Panc1 (cell line): ENCODE measurements around the gene TMEM115. TPM values are rescaled to one million over a fixed set of nuclear protein-coding genes. Genes with fewer than 3 reads are reported as not detected.

Source experiments
- ATAC-seq: fragments of 200-7000 bp; cut with Tn5 transposase; 2 replicates; pipeline ENCODE4 v1.9.1; 2020; ENCODE audit warnings: mild to moderate bottlenecking, moderate library complexity
- BruUV-seq: library from RNA; stranded (reverse); fragments of 400-500 nt; replicated peaks from 2 replicates; lab custom pipeline; 2021; lab: Mats Ljungman, UMichigan
- CTCF ChIA-PET: fragments of 300-600 bp; sonication (Branson Sonifier 250); formaldehyde crosslinking; loops from one replicate; lab custom pipeline; 2022; ENCODE audit warnings: antibody characterized with exemption; lab: Charles Lee
- POLR2A ChIA-PET: fragments of 300-600 bp; sonication (Branson Sonifier 250); formaldehyde crosslinking; loops from one replicate; lab custom pipeline; 2022; ENCODE audit warnings: antibody characterized with exemption; lab: Charles Lee
- DNase-seq: peaks from one replicate; pipeline ENCODE4 v3.0.0-alpha.2; 2010; ENCODE audit warnings: low read depth, low spot score
- H3K27ac ChIP-seq: 2 replicates; pipeline ENCODE4 v1.5.1; 2011; ENCODE audit warnings: mild to moderate bottlenecking, low read length, inconsistent platforms
- H3K27me3 ChIP-seq: fragments of 200-500 bp; sonication (Bioruptor generic); 2 replicates; pipeline ENCODE4 v1.6.0; 2014; ENCODE audit warnings: low read length, inconsistent platforms; ENCODE audit not compliant: control insufficient read depth, insufficient read depth
- H3K36me3 ChIP-seq: fragments of 200-500 bp; sonication (Bioruptor generic); 2 replicates; pipeline ENCODE4 v1.5.1; 2014; ENCODE audit warnings: inconsistent platforms, mild to moderate bottlenecking, low read length, moderate library complexity; ENCODE audit not compliant: control insufficient read depth, insufficient read depth
- H3K4me1 ChIP-seq: 2 replicates; pipeline ENCODE4 v1.5.1; 2011; ENCODE audit warnings: inconsistent platforms, mild to moderate bottlenecking, low read length, moderate library complexity; ENCODE audit not compliant: control insufficient read depth, insufficient read depth
- H3K4me3 ChIP-seq, 2 experiments: 2 replicates each; pipeline ENCODE4 v1.5.1; 2011 to 2012; ENCODE audit warnings: low read depth in 2 of 2, low read length in 2 of 2, mild to moderate bottlenecking in 2 of 2, inconsistent platforms in 1 of 2, moderate library complexity in 1 of 2
- H3K9me3 ChIP-seq: fragments of 200-500 bp; sonication (Bioruptor generic); 2 replicates; pipeline ENCODE4 v1.5.1; 2014; ENCODE audit warnings: low read depth, mild to moderate bottlenecking, inconsistent platforms, low read length, moderate library complexity; ENCODE audit not compliant: control insufficient read depth, insufficient read depth
- CTCF ChIP-seq: fragments of 450-650 bp; IDR thresholded peaks from 2 replicates; pipeline ENCODE4 v1.5.1; 2017; ENCODE audit warnings: mild to moderate bottlenecking
- POLR2AphosphoS5 ChIP-seq: IDR thresholded peaks from 2 replicates; pipeline ENCODE4 v1.6.1; 2012; ENCODE audit warnings: mild to moderate bottlenecking, low read depth, low read length, moderate library complexity
- SIN3A ChIP-seq: IDR thresholded peaks from 2 replicates; pipeline ENCODE4 v1.6.1; 2012; ENCODE audit warnings: low read depth, mild to moderate bottlenecking, low read length, moderate library complexity, borderline replicate concordance; ENCODE audit not compliant: insufficient read depth
- TCF7L2 ChIP-seq: IDR thresholded peaks from 2 replicates; pipeline ENCODE4 v1.6.1; 2011; ENCODE audit warnings: mild to moderate bottlenecking, low read depth, low read length, inconsistent platforms
- in situ Hi-C: cut with HindIII; loops from 2 replicates; pipeline ENCODE4 v1.10.0; 2016; ENCODE audit warnings: low sequenced_read_pairs, low pct_unique_long_range_greater_than_20kb
- intact Hi-C: fragments of 100-400 bp; cut with micrococcal nuclease; formaldehyde crosslinking; loops from one replicate; pipeline ENCODE4 v1.10.0; 2022; ENCODE audit not compliant: unreplicated experiment
- total RNA-seq: library from RNA; stranded (reverse); gene quantifications from one replicate; pipeline ENCODE4 v1.2.1, GENCODE V29; 2021; ENCODE audit not compliant: unreplicated experiment
- TF ChIP-seq, protein P1 (sequence below), 2 experiments: IDR thresholded peaks; 2 replicates each; pipeline ENCODE4 v1.6.1; 2011 to 2012; ENCODE audit warnings: low read depth in 2 of 2, control low read depth in 1 of 2, low read length in 1 of 2, mild to moderate bottlenecking in 1 of 2, moderate library complexity in 1 of 2; ENCODE audit not compliant: insufficient read depth in 1 of 2

TMEM115 gene
- total RNA-seq, 1 experiment from 2014 or later = 30.2 TPM

- H3K4me1 ChIP-seq = peaks cover 20% of the 10 kb centered on the region
Measured at GRCh38 chr3:50352781-50353180, 6.5 kb downstream of the TMEM115 start.

GRCh38 chr3:50351323-50351697 lies 8.0 kb downstream of the TMEM115 start:
- no TSS peak for BruUV-seq
- Histone ChIP-seq H3K9me3 (no peaks in the 10 kb centered on the region), H3K27ac (peak overlapping the region; percentile 89), H3K36me3 (peaks cover 2% of the 10 kb centered on the region; the same call in 1 of the 2 replicates), H3K27me3 (no peaks in the 10 kb centered on the region), H3K4me1 (peaks cover 6% of the 10 kb centered on the region), H3K4me3 (peak overlapping the region; percentile 75 to 80)
- no peak for TF ChIP-seq SIN3A
- TF ChIP-seq TCF7L2 = no peak
- in situ Hi-C loops = no loop called here
- CTCF ChIA-PET = interaction anchor here (0.6 kb wide), 1 partner anchor 187 kb away, joined by 5 read pairs; no protein-coding TSS in a partner anchor
- POLR2A ChIA-PET = no interaction called here
- ATAC-seq (peak; percentile 12), DNase-seq (no peak)
- intact Hi-C loops = no loop called here

More at GRCh38 chr3:50352781-50353180, 6.5 kb downstream of the TMEM115 start:
- intact Hi-C loops (no loop called here), in situ Hi-C loops (no loop called here)
- H3K27ac ChIP-seq = no peak overlapping the region
- TSS peak; percentile 91 for BruUV-seq
- H3K9me3 ChIP-seq = no peaks in the 10 kb centered on the region
- ChIA-PET CTCF (no interaction called here), POLR2A (no interaction called here)
- no peak overlapping the region for H3K4me3 ChIP-seq
- ATAC-seq (no peak), DNase-seq (no peak)
- H3K36me3 ChIP-seq = peaks cover 2% of the 10 kb centered on the region; the same call in 1 of the 2 replicates
- TF ChIP-seq, protein P1, sequence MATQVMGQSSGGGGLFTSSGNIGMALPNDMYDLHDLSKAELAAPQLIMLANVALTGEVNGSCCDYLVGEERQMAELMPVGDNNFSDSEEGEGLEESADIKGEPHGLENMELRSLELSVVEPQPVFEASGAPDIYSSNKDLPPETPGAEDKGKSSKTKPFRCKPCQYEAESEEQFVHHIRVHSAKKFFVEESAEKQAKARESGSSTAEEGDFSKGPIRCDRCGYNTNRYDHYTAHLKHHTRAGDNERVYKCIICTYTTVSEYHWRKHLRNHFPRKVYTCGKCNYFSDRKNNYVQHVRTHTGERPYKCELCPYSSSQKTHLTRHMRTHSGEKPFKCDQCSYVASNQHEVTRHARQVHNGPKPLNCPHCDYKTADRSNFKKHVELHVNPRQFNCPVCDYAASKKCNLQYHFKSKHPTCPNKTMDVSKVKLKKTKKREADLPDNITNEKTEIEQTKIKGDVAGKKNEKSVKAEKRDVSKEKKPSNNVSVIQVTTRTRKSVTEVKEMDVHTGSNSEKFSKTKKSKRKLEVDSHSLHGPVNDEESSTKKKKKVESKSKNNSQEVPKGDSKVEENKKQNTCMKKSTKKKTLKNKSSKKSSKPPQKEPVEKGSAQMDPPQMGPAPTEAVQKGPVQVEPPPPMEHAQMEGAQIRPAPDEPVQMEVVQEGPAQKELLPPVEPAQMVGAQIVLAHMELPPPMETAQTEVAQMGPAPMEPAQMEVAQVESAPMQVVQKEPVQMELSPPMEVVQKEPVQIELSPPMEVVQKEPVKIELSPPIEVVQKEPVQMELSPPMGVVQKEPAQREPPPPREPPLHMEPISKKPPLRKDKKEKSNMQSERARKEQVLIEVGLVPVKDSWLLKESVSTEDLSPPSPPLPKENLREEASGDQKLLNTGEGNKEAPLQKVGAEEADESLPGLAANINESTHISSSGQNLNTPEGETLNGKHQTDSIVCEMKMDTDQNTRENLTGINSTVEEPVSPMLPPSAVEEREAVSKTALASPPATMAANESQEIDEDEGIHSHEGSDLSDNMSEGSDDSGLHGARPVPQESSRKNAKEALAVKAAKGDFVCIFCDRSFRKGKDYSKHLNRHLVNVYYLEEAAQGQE (IDR thresholded peaks at IDR 0.05; ENCODE audit: insufficient read depth in 1 of 2, low read depth in 2 of 2, low read length in 1 of 2) = no peak
- TF ChIP-seq CTCF = peak; percentile 65; the same call in 1 of the 2 replicates
- no peaks in the 10 kb centered on the region for H3K27me3 ChIP-seq

DNA sequence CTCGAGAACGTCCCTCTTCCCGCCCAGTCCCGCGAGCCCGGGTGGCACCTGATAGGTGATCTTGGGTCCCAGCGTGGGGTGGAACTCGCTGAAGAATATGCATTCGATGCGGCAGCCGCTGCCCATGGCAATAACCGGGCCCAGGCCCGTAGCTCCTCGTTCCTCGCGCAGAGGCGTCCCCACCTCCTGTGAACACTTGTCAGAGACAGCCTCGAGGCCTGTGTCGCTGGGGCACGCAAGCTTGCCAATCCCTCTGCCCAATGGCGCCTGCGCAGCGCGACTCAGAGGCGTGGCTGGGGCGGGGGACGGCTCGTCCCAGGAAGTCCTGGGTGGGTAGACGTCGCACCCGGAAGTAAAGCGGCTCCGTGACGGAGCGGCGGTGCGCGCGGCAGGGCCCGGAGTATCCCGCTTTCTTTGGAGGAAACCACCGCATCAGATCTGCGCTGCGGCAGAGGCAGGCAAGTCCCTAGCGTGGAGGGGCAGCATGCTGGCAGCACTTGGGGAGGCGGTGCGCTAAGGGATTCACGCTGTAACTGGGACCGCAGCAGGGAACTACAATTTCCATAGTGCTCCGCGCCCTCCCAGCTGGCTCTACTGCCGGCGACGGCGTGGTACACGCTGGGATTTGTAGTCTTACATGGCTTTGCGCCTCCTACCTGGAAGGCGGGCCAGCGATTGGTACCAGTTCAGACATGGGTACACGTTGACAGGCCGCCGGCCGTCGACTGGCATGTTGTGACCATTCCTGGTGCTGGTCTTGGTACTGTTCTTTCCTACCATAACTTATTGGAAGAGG lies 8.6 kb downstream of the TMEM115 start, which contains the start of the genes CYB561D2 and NPRL2:
Gene CYB561D2 (plus strand): TSS at position 336 of the 796 bp plus-strand sequence. CDS start 572 bp downstream, outside the sequence.
Gene NPRL2 (minus strand): TSS at position 249 of the 796 bp plus-strand sequence. CDS start 123 bp downstream, at position 126.
- H3K27ac ChIP-seq = peak within 1 kb of the TSS; percentile 89
- intact Hi-C loops = no loop called here
- TF ChIP-seq TCF7L2 (no peak), POLR2AphosphoS5 (peak; percentile 68)
- peak; percentile 67 for DNase-seq
- peak; percentile 95 for ATAC-seq
- no peaks in the 10 kb centered on the region for H3K27me3 ChIP-seq
- peak within 1 kb of the TSS; percentile 75 to 80 for H3K4me3 ChIP-seq
- CTCF ChIA-PET = interaction anchor here (0.5 to 0.6 kb wide), 3 partner anchors 17 to 187 kb away, joined by 3 to 5 read pairs (median 3); no protein-coding TSS in a partner anchor
- no peaks in the 10 kb centered on the region for H3K9me3 ChIP-seq
- TSS peak; percentile 46 for BruUV-seq
- POLR2A ChIA-PET = no interaction called here
- in situ Hi-C loops = no loop called here
- peaks cover 6% of the 10 kb centered on the region for H3K4me1 ChIP-seq
- H3K36me3 ChIP-seq = peaks cover 2% of the 10 kb centered on the region; the same call in 1 of the 2 replicates
